ENCODE data around the gene USP35.

USP35 gene

GRCh38 chr11:78188286-78189173 lies at the start of gene USP35, which contains the start of gene KCTD21:
Gene USP35, plus strand, starts transcription at chr11:78188919. Its CDS starts 7,327 bp downstream, at chr11:78196246.
Gene KCTD21, minus strand, starts transcription at chr11:78188626. Its CDS starts 14,072 bp downstream, at chr11:78174554.
- peaks cover 0 to 6% (median 0%) of the 10 kb centered on the region in 5 donors for H3K36me3 ChIP-seq (ENCODE audit: control insufficient read depth in 5 of 5, insufficient read depth in 5 of 5, low read length in 5 of 5)
- peak within 1 kb of the TSS; percentile 84 to 97 (median 91) for H3K4me3 ChIP-seq (ENCODE audit: low read depth in 1 of 5, low read length in 5 of 5)
- peaks cover 6 to 63% (median 48%) of the 10 kb centered on the region in 5 donors for H3K4me1 ChIP-seq (ENCODE audit: control insufficient read depth in 5 of 5, insufficient read depth in 5 of 5, low read length in 5 of 5)
- peak within 1 kb of the TSS; percentile 94 for H3K27ac ChIP-seq (ENCODE audit: low read depth, low read length)
- no peaks in the 10 kb centered on the region for H3K9me3 ChIP-seq (ENCODE audit: control insufficient read depth in 5 of 5, low read length in 5 of 5)
- peak within 1 kb of the TSS; percentile 76 to 94 (median 84) for H3K9ac ChIP-seq (ENCODE audit: low read length in 5 of 5)
- no peaks in the 10 kb centered on the region for H3K27me3 ChIP-seq (ENCODE audit: control insufficient read depth in 5 of 5, insufficient read depth in 4 of 5, low read length in 5 of 5)

GRCh38 chr11:78139422-78140391 lies 49.0 kb upstream of the USP35 start, which contains the start of gene ALG8:
Gene ALG8, minus strand, starts transcription at chr11:78139626. Its CDS starts 38 bp downstream, at chr11:78139588.
- Histone ChIP-seq H3K27ac (ENCODE audit: low read depth, low read length) (peak within 1 kb of the TSS; percentile 83), H3K9me3 (ENCODE audit: control insufficient read depth in 5 of 5, low read length in 5 of 5) (no peaks in the 10 kb centered on the region), H3K9ac (ENCODE audit: low read length in 5 of 5) (peak within 1 kb of the TSS; percentile 65 to 97 (median 91)), H3K27me3 (ENCODE audit: control insufficient read depth in 5 of 5, insufficient read depth in 4 of 5, low read length in 5 of 5) (no peaks in the 10 kb centered on the region), H3K4me3 (ENCODE audit: low read depth in 1 of 5, low read length in 5 of 5) (peak within 1 kb of the TSS; percentile 81 to 96 (median 93)), H3K36me3 (ENCODE audit: control insufficient read depth in 5 of 5, insufficient read depth in 5 of 5, low read length in 5 of 5) (peaks cover 0 to 4% (median 0%) of the 10 kb centered on the region in 5 donors), H3K4me1 (ENCODE audit: control insufficient read depth in 5 of 5, insufficient read depth in 5 of 5, low read length in 5 of 5) (peaks cover 4 to 30% (median 30%) of the 10 kb centered on the region in 5 donors)

- peaks cover 0 to 4% (median 0%) of the 10 kb centered on the region in 5 donors for H3K36me3 ChIP-seq (ENCODE audit: control insufficient read depth in 5 of 5, insufficient read depth in 5 of 5, low read length in 5 of 5)
- no peaks in the 10 kb centered on the region for H3K27me3 ChIP-seq (ENCODE audit: control insufficient read depth in 5 of 5, insufficient read depth in 4 of 5, low read length in 5 of 5)
- no peaks in the 10 kb centered on the region for H3K9me3 ChIP-seq (ENCODE audit: control insufficient read depth in 5 of 5, low read length in 5 of 5)
- H3K27ac ChIP-seq (ENCODE audit: low read depth, low read length), result no peak overlapping the region
- peaks cover 4 to 37% (median 30%) of the 10 kb centered on the region in 5 donors for H3K4me1 ChIP-seq (ENCODE audit: control insufficient read depth in 5 of 5, insufficient read depth in 5 of 5, low read length in 5 of 5)
- H3K4me3 ChIP-seq (ENCODE audit: low read depth in 1 of 5, low read length in 5 of 5), result peak overlapping the region in 3 of 5 donors; percentile 2 to 88 (median 81)
- peak overlapping the region in 2 of 5 donors; percentile 83 to 91 for H3K9ac ChIP-seq (ENCODE audit: low read length in 5 of 5)
These were observed 48.2 kb upstream of the USP35 start for GRCh38 chr11:78140392-78141077.

GRCh38 chr11:78145511-78146025 lies 43.2 kb upstream of the USP35 start:
- no peak overlapping the region for H3K4me3 ChIP-seq (ENCODE audit: low read depth in 1 of 5, low read length in 5 of 5)
- H3K9ac ChIP-seq (ENCODE audit: low read length in 5 of 5), result no peak overlapping the region
- no peaks in the 10 kb centered on the region for H3K27me3 ChIP-seq (ENCODE audit: control insufficient read depth in 5 of 5, insufficient read depth in 4 of 5, low read length in 5 of 5)
- H3K36me3 ChIP-seq (ENCODE audit: control insufficient read depth in 5 of 5, insufficient read depth in 5 of 5, low read length in 5 of 5), result no peaks in the 10 kb centered on the region
- peaks cover 3 to 23% (median 13%) of the 10 kb centered on the region in 5 donors for H3K4me1 ChIP-seq (ENCODE audit: control insufficient read depth in 5 of 5, insufficient read depth in 5 of 5, low read length in 5 of 5)
- H3K9me3 ChIP-seq (ENCODE audit: control insufficient read depth in 5 of 5, low read length in 5 of 5), result no peaks in the 10 kb centered on the region
- H3K27ac ChIP-seq (ENCODE audit: low read depth, low read length), result peak overlapping the region; percentile 49

GRCh38 chr11:78147807-78148206 lies 40.9 kb upstream of the USP35 start:
- H3K4me3 ChIP-seq (ENCODE audit: low read depth in 1 of 5, low read length in 5 of 5), result no peak overlapping the region
- H3K27ac ChIP-seq (ENCODE audit: low read depth, low read length), result no peak overlapping the region
- no peaks in the 10 kb centered on the region for H3K36me3 ChIP-seq (ENCODE audit: control insufficient read depth in 5 of 5, insufficient read depth in 5 of 5, low read length in 5 of 5)
- H3K9ac ChIP-seq (ENCODE audit: low read length in 5 of 5), result no peak overlapping the region
- no peaks in the 10 kb centered on the region for H3K9me3 ChIP-seq (ENCODE audit: control insufficient read depth in 5 of 5, low read length in 5 of 5)
- peaks cover 3 to 17% (median 13%) of the 10 kb centered on the region in 5 donors for H3K4me1 ChIP-seq (ENCODE audit: control insufficient read depth in 5 of 5, insufficient read depth in 5 of 5, low read length in 5 of 5)
- H3K27me3 ChIP-seq (ENCODE audit: control insufficient read depth in 5 of 5, insufficient read depth in 4 of 5, low read length in 5 of 5), result no peaks in the 10 kb centered on the region

GRCh38 chr11:78149646-78150045 lies 39.1 kb upstream of the USP35 start:
- H3K9ac ChIP-seq (ENCODE audit: low read length in 5 of 5), result no peak overlapping the region
- H3K4me1 ChIP-seq (ENCODE audit: control insufficient read depth in 5 of 5, insufficient read depth in 5 of 5, low read length in 5 of 5), result peaks cover 0 to 7% (median 0%) of the 10 kb centered on the region in 5 donors
- H3K27me3 ChIP-seq (ENCODE audit: control insufficient read depth in 5 of 5, insufficient read depth in 4 of 5, low read length in 5 of 5), result no peaks in the 10 kb centered on the region
- no peaks in the 10 kb centered on the region for H3K36me3 ChIP-seq (ENCODE audit: control insufficient read depth in 5 of 5, insufficient read depth in 5 of 5, low read length in 5 of 5)
- no peaks in the 10 kb centered on the region for H3K9me3 ChIP-seq (ENCODE audit: control insufficient read depth in 5 of 5, low read length in 5 of 5)
- H3K27ac ChIP-seq (ENCODE audit: low read depth, low read length), result no peak overlapping the region
- H3K4me3 ChIP-seq (ENCODE audit: low read depth in 1 of 5, low read length in 5 of 5), result no peak overlapping the region

- Histone ChIP-seq H3K4me3 (ENCODE audit: low read depth in 1 of 5, low read length in 5 of 5) (no peak overlapping the region), H3K4me1 (ENCODE audit: control insufficient read depth in 5 of 5, insufficient read depth in 5 of 5, low read length in 5 of 5) (peaks cover 0 to under 1% (median 0%) of the 10 kb centered on the region in 5 donors), H3K27me3 (ENCODE audit: control insufficient read depth in 5 of 5, insufficient read depth in 4 of 5, low read length in 5 of 5) (no peaks in the 10 kb centered on the region), H3K27ac (ENCODE audit: low read depth, low read length) (no peak overlapping the region), H3K9ac (ENCODE audit: low read length in 5 of 5) (no peak overlapping the region), H3K36me3 (ENCODE audit: control insufficient read depth in 5 of 5, insufficient read depth in 5 of 5, low read length in 5 of 5) (no peaks in the 10 kb centered on the region), H3K9me3 (ENCODE audit: control insufficient read depth in 5 of 5, low read length in 5 of 5) (no peaks in the 10 kb centered on the region)
These were observed 38.4 kb upstream of the USP35 start for GRCh38 chr11:78150346-78150745.

- H3K9ac ChIP-seq (ENCODE audit: low read length in 5 of 5), result no peak overlapping the region
- H3K27ac ChIP-seq (ENCODE audit: low read depth, low read length), result no peak overlapping the region
- H3K9me3 ChIP-seq (ENCODE audit: control insufficient read depth in 5 of 5, low read length in 5 of 5), result no peaks in the 10 kb centered on the region
- H3K4me1 ChIP-seq (ENCODE audit: control insufficient read depth in 5 of 5, insufficient read depth in 5 of 5, low read length in 5 of 5), result no peaks in the 10 kb centered on the region
- H3K4me3 ChIP-seq (ENCODE audit: low read depth in 1 of 5, low read length in 5 of 5), result no peak overlapping the region
- no peaks in the 10 kb centered on the region for H3K36me3 ChIP-seq (ENCODE audit: control insufficient read depth in 5 of 5, insufficient read depth in 5 of 5, low read length in 5 of 5)
- H3K27me3 ChIP-seq (ENCODE audit: control insufficient read depth in 5 of 5, insufficient read depth in 4 of 5, low read length in 5 of 5), result no peaks in the 10 kb centered on the region
These were observed 38.0 kb upstream of the USP35 start for GRCh38 chr11:78150754-78151153.

- Histone ChIP-seq H3K4me3 (ENCODE audit: low read depth in 1 of 5, low read length in 5 of 5) (no peak overlapping the region), H3K4me1 (ENCODE audit: control insufficient read depth in 5 of 5, insufficient read depth in 5 of 5, low read length in 5 of 5) (no peaks in the 10 kb centered on the region), H3K36me3 (ENCODE audit: control insufficient read depth in 5 of 5, insufficient read depth in 5 of 5, low read length in 5 of 5) (no peaks in the 10 kb centered on the region), H3K27me3 (ENCODE audit: control insufficient read depth in 5 of 5, insufficient read depth in 4 of 5, low read length in 5 of 5) (no peaks in the 10 kb centered on the region), H3K9me3 (ENCODE audit: control insufficient read depth in 5 of 5, low read length in 5 of 5) (no peaks in the 10 kb centered on the region), H3K9ac (ENCODE audit: low read length in 5 of 5) (no peak overlapping the region), H3K27ac (ENCODE audit: low read depth, low read length) (no peak overlapping the region)
These were observed 36.9 kb upstream of the USP35 start for GRCh38 chr11:78151804-78152203.
